Loucy (cell line): Measurements from ENCODE around the gene NECAB3.

Experiments
- CTCF ChIP-seq: fragments of 200-600 bp; sonication (generic); conservative IDR thresholded peaks from 2 replicates; pipeline ENCODE4 v1.5.1; 2014; ENCODE audit warnings: mild to moderate bottlenecking, antibody characterized with exemption, low read length
- EZH2phosphoT487 ChIP-seq: fragments of 200-600 bp; IDR thresholded peaks from 2 replicates; pipeline ENCODE4 v1.6.1; 2018; ENCODE audit warnings: antibody characterized with exemption, mild to moderate bottlenecking, moderate library complexity, borderline replicate concordance

- no peak for TF ChIP-seq CTCF
- no peak for TF ChIP-seq EZH2phosphoT487
These were observed 15.7 kb downstream of the NECAB3 start for GRCh38 chr20:33658510-33658909.
